ENCODE measurements around the gene CNTNAP2. TPM values are rescaled to one million over a fixed set of nuclear protein-coding genes. Genes with fewer than 3 reads are reported as not detected.

Gene CNTNAP2
- total RNA-seq, 4 donors from 2014 or later: 0.42 to 0.71 TPM; not detected in 2

- H3K4me3 ChIP-seq (ENCODE audit: low read depth, poor library complexity, severe bottlenecking): no peak overlapping the region
- intact Hi-C loops (cut with DNase I; ENCODE audit: low total_unique reads): no loop called here
- TF ChIP-seq POLR2A (IDR thresholded peaks at IDR 0.05): no peak
- no peak for TF ChIP-seq CTCF (IDR thresholded peaks at IDR 0.05)
- DNase-seq (ENCODE audit: low spot score in 2 of 2): no peak
- WGBS, 2 donors: 50 to 51% methylated on average over 4 of the region's 4 CpGs
These were observed 1987.6 kb downstream of the CNTNAP2 start for GRCh38 chr7:148104136-148104716.

- no peak for DNase-seq (ENCODE audit: low spot score in 2 of 2)
- intact Hi-C loops (cut with DNase I; ENCODE audit: low total_unique reads): no loop called here
- H3K4me3 ChIP-seq (ENCODE audit: low read depth, poor library complexity, severe bottlenecking): no peak overlapping the region
- TF ChIP-seq CTCF (IDR thresholded peaks at IDR 0.05) (no peak), POLR2A (IDR thresholded peaks at IDR 0.05) (no peak)
- 66 to 67% methylated on average over 2 of the region's 2 CpGs for WGBS, 2 donors
These were observed 1988.3 kb downstream of the CNTNAP2 start for GRCh38 chr7:148104924-148105323.

GRCh38 chr7:148105853-148106252 is 1989.3 kb downstream of the CNTNAP2 start:
- intact Hi-C loops (cut with DNase I; ENCODE audit: low total_unique reads): no loop called here
- no peak for TF ChIP-seq CTCF (IDR thresholded peaks at IDR 0.05)
- no peak for TF ChIP-seq POLR2A (IDR thresholded peaks at IDR 0.05)
- no peak overlapping the region for H3K4me3 ChIP-seq (ENCODE audit: low read depth, poor library complexity, severe bottlenecking)
- 75 to 93% methylated on average over 1 of the region's 1 CpG for WGBS, 2 donors
- DNase-seq (ENCODE audit: low spot score in 2 of 2): no peak

- no peak for DNase-seq (ENCODE audit: low spot score in 2 of 2)
- TF ChIP-seq CTCF (IDR thresholded peaks at IDR 0.05): no peak
- intact Hi-C loops (cut with DNase I; ENCODE audit: low total_unique reads): no loop called here
- 75 to 77% methylated on average over 6 of the region's 6 CpGs for WGBS, 2 donors
- H3K4me3 ChIP-seq (ENCODE audit: low read depth, poor library complexity, severe bottlenecking): no peak overlapping the region
These were observed 1991.0 kb downstream of the CNTNAP2 start for GRCh38 chr7:148107443-148108127.

GRCh38 chr7:148108381-148108780 is 1991.8 kb downstream of the CNTNAP2 start:
- no peak for DNase-seq (ENCODE audit: low spot score in 2 of 2)
- 72 to 74% methylated on average over 4 of the region's 4 CpGs for WGBS, 2 donors
- no peak overlapping the region for H3K4me3 ChIP-seq (ENCODE audit: low read depth, poor library complexity, severe bottlenecking)
- intact Hi-C loops (cut with DNase I; ENCODE audit: low total_unique reads): no loop called here
- TF ChIP-seq POLR2A (IDR thresholded peaks at IDR 0.05) (no peak), CTCF (IDR thresholded peaks at IDR 0.05) (no peak)

Measured in lower leg skin (tissue), 4 donors.